Esophagus muscularis mucosa (tissue), 3 donors: Measurements from ENCODE around the gene ABCC3.
A peak's percentile ranks its signal among the peaks of the same experiment; 100 is the strongest.

ENCODE experiments used
- POLR2A ChIP-seq: fragments of 450-650 bp; IDR thresholded peaks from one replicate; pipeline ENCODE4 v1.6.1; 2017; ENCODE audit warnings: antibody characterized with exemption, moderate library complexity, mild to moderate bottlenecking, low read depth
- POLR2AphosphoS5 ChIP-seq, 2 donors: sonication (generic); formaldehyde crosslinking; IDR thresholded peaks; one replicate each; pipeline ENCODE4 v1.6.1; 2017; ENCODE audit warnings: antibody characterized with exemption in 2 of 2
- TF ChIP-seq, protein P1 (sequence below), 3 experiments: fragments of 200-600 bp in 2 of 3; fragments of 450-650 bp in 1 of 3; sonication (generic) in 2 of 3; IDR thresholded peaks; one replicate each; pipeline ENCODE4 v1.5.1; 2017 to 2019; ENCODE audit warnings: antibody characterized with exemption in 3 of 3, mild to moderate bottlenecking in 2 of 3, moderate library complexity in 1 of 3

GRCh38 chr17:50681263-50682200 is 46.9 kb downstream of the ABCC3 start:
- TF ChIP-seq, protein P1, sequence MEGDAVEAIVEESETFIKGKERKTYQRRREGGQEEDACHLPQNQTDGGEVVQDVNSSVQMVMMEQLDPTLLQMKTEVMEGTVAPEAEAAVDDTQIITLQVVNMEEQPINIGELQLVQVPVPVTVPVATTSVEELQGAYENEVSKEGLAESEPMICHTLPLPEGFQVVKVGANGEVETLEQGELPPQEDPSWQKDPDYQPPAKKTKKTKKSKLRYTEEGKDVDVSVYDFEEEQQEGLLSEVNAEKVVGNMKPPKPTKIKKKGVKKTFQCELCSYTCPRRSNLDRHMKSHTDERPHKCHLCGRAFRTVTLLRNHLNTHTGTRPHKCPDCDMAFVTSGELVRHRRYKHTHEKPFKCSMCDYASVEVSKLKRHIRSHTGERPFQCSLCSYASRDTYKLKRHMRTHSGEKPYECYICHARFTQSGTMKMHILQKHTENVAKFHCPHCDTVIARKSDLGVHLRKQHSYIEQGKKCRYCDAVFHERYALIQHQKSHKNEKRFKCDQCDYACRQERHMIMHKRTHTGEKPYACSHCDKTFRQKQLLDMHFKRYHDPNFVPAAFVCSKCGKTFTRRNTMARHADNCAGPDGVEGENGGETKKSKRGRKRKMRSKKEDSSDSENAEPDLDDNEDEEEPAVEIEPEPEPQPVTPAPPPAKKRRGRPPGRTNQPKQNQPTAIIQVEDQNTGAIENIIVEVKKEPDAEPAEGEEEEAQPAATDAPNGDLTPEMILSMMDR (IDR thresholded peaks at IDR 0.05) = peak; percentile 49 to 57 (median 56)
- TF ChIP-seq POLR2A = no peak
- TF ChIP-seq POLR2AphosphoS5 (IDR thresholded peaks at IDR 0.05) = peak in 1 of 2 donors; percentile 10
